Measurements from ENCODE around the gene GRHPR. TPM values are rescaled to one million over a fixed set of nuclear protein-coding genes. Genes with fewer than 3 reads are reported as not detected.

GRHPR gene
- total and polyA plus RNA-seq, 10 of the 15 experiments (the other 5 are each of a cell fraction or from before 2014, with no cell fraction given): 52.4 to 194 (median 126) TPM

- TF ChIP-seq EP300 (IDR thresholded peaks at IDR 0.05; ENCODE audit: borderline replicate concordance in 1 of 2, control insufficient read depth in 1 of 2, low read depth in 2 of 2, low read length in 2 of 2): peak; percentile 44 to 51; a peak in 2 of 4 replicates
- TF ChIP-seq ZZZ3 (IDR thresholded peaks at IDR 0.05; ENCODE audit: control insufficient read depth, insufficient read length, low read depth): no peak
- TF ChIP-seq POLR2AphosphoS5 (IDR thresholded peaks at IDR 0.05; ENCODE audit: low read length): peak; percentile 9; the same call in 1 of the 2 replicates
- peak; percentile 52; the same call in 1 of the 2 replicates for TF ChIP-seq SPI1 (IDR thresholded peaks at IDR 0.05; ENCODE audit: borderline replicate concordance, insufficient read depth, low read depth, low read length)
- TF ChIP-seq ZNF217 (IDR thresholded peaks at IDR 0.05): no peak
- no peak for TF ChIP-seq ZNF384 (IDR thresholded peaks at IDR 0.05; ENCODE audit: borderline replicate concordance, low read depth, low read length)
- TF ChIP-seq ZNF207 (IDR thresholded peaks at IDR 0.05; ENCODE audit: borderline replicate concordance): no peak
- TF ChIP-seq NBN (IDR thresholded peaks at IDR 0.05): no peak
- TF ChIP-seq GABPA (IDR thresholded peaks at IDR 0.05; ENCODE audit: low read depth): no peak
- TF ChIP-seq LARP7 (IDR thresholded peaks at IDR 0.05): no peak
- no peak for TF ChIP-seq RBBP5 (conservative IDR thresholded peaks at IDR 0.05)
- no peak for TF ChIP-seq NFYB (IDR thresholded peaks at IDR 0.05; ENCODE audit: insufficient read depth, low read depth, low read length)
- TF ChIP-seq, protein P1, sequence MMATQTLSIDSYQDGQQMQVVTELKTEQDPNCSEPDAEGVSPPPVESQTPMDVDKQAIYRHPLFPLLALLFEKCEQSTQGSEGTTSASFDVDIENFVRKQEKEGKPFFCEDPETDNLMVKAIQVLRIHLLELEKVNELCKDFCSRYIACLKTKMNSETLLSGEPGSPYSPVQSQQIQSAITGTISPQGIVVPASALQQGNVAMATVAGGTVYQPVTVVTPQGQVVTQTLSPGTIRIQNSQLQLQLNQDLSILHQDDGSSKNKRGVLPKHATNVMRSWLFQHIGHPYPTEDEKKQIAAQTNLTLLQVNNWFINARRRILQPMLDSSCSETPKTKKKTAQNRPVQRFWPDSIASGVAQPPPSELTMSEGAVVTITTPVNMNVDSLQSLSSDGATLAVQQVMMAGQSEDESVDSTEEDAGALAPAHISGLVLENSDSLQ (IDR thresholded peaks at IDR 0.05): no peak
- peak; percentile 34; the same call in 1 of the 2 replicates for TF ChIP-seq CREM (IDR thresholded peaks at IDR 0.05; ENCODE audit: low read depth)
- no peak for TF ChIP-seq FOS (IDR thresholded peaks at IDR 0.05; ENCODE audit: borderline replicate concordance, extremely low read depth, insufficient read length)
- TF ChIP-seq, protein P2, sequence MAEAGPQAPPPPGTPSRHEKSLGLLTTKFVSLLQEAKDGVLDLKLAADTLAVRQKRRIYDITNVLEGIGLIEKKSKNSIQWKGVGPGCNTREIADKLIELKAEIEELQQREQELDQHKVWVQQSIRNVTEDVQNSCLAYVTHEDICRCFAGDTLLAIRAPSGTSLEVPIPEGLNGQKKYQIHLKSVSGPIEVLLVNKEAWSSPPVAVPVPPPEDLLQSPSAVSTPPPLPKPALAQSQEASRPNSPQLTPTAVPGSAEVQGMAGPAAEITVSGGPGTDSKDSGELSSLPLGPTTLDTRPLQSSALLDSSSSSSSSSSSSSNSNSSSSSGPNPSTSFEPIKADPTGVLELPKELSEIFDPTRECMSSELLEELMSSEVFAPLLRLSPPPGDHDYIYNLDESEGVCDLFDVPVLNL (IDR thresholded peaks at IDR 0.05; ENCODE audit: low read depth, low read length): no peak
- no peak for TF ChIP-seq MYC (IDR thresholded peaks at IDR 0.05; ENCODE audit: insufficient read depth, insufficient read length, insufficient replicate concordance, low read length, severe bottlenecking)
- peak; percentile 75 for TF ChIP-seq MTA2 (IDR thresholded peaks at IDR 0.05; ENCODE audit: low read depth)
- TF ChIP-seq TARDBP (IDR thresholded peaks at IDR 0.05; ENCODE audit: borderline replicate concordance): no peak
- peak; percentile 75 for TF ChIP-seq RELA (IDR thresholded peaks at IDR 0.05; ENCODE audit: borderline replicate concordance, partially characterized antibody)
- no peak for TF ChIP-seq SMAD5 (IDR thresholded peaks at IDR 0.05; ENCODE audit: low read depth)
- TF ChIP-seq SRF (IDR thresholded peaks at IDR 0.05; ENCODE audit: low read depth in 2 of 2, low read length in 2 of 2): no peak
- no peak for TF ChIP-seq NR2C2 (IDR thresholded peaks at IDR 0.05; ENCODE audit: borderline replicate concordance, control insufficient read depth, insufficient read length, low read depth)
- no peak for TF ChIP-seq ASH2L (IDR thresholded peaks at IDR 0.05; ENCODE audit: borderline replicate concordance, low read depth)
- TF ChIP-seq, protein P3, sequence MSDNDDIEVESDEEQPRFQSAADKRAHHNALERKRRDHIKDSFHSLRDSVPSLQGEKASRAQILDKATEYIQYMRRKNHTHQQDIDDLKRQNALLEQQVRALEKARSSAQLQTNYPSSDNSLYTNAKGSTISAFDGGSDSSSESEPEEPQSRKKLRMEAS (IDR thresholded peaks at IDR 0.05; ENCODE audit: low read depth, low read length): peak; percentile 41
- peak; percentile 19; the same call in 1 of the 2 replicates for TF ChIP-seq SIN3A (IDR thresholded peaks at IDR 0.05; ENCODE audit: low read depth, low read length)
- TF ChIP-seq POU2F2 (IDR thresholded peaks at IDR 0.05; ENCODE audit: borderline replicate concordance, low read depth, low read length): peak; percentile 49; the same call in 1 of the 3 replicates
- 0 out of 2 replicates have a peak, but pooled peaks have one; percentile 12 for TF ChIP-seq PAX5 (IDR thresholded peaks at IDR 0.05; ENCODE audit: borderline replicate concordance, low read depth, low read length)
- TF ChIP-seq CHD4 (IDR thresholded peaks at IDR 0.05): 0 out of 2 replicates have a peak, but pooled peaks have one; percentile 14
- TF ChIP-seq SUPT20H (IDR thresholded peaks at IDR 0.05; ENCODE audit: borderline replicate concordance, control insufficient read depth, low read depth, low read length): no peak
These were observed 44.5 kb upstream of the GRHPR start (continued) for GRCh38 chr9:37377688-37378612.

All from GM12878 (cell line).